ACC112 (cell line): ENCODE measurements around the gene SNRNP48.

Source experiments
- H2AFZ ChIP-seq: fragments of 200-600 bp; sonication (generic); one replicate; pipeline ENCODE4 v1.6.0; 2017; ENCODE audit warnings: antibody characterized with exemption, low read length; ENCODE audit not compliant: unreplicated experiment
- H3K27ac ChIP-seq: fragments of 200-600 bp; sonication (generic); 2 replicates; pipeline ENCODE4 v1.5.1; 2014; ENCODE audit warnings: low read depth, mild to moderate bottlenecking, antibody characterized with exemption, low read length, moderate library complexity
- H3K27me3 ChIP-seq: fragments of 200-600 bp; sonication (generic); 2 replicates; pipeline ENCODE4 v1.6.1; 2014; ENCODE audit warnings: mild to moderate bottlenecking, antibody characterized with exemption, low read length, moderate library complexity, mixed read lengths; ENCODE audit not compliant: insufficient read depth
- H3K36me3 ChIP-seq: fragments of 200-600 bp; sonication (generic); 2 replicates; pipeline ENCODE4 v1.6.1; 2016; ENCODE audit warnings: mild to moderate bottlenecking, antibody characterized with exemption, low read length, moderate library complexity, mixed read lengths; ENCODE audit not compliant: insufficient read depth
- H3K4me1 ChIP-seq: fragments of 200-600 bp; sonication (generic); one replicate; pipeline ENCODE4 v1.6.1; 2016; ENCODE audit warnings: low read length, mixed read lengths; ENCODE audit not compliant: insufficient read depth, unreplicated experiment, control insufficient read depth
- H3K4me3 ChIP-seq: fragments of 200-600 bp; sonication (generic); 2 replicates; pipeline ENCODE4 v1.5.1; 2014; ENCODE audit warnings: mild to moderate bottlenecking, low read depth, low read length
- H3K79me2 ChIP-seq: fragments of 200-600 bp; sonication (generic); one replicate; pipeline ENCODE4 v1.6.0; 2016; ENCODE audit warnings: low read length; ENCODE audit not compliant: control insufficient read depth, unreplicated experiment, insufficient read depth

Gene SNRNP48

GRCh38 chr6:7578931-7579330, 11.1 kb upstream of the SNRNP48 start:
- Histone ChIP-seq H3K79me2 (no peaks in the 10 kb centered on the region), H3K4me1 (no peaks in the 10 kb centered on the region), H3K4me3 (no peak overlapping the region), H3K36me3 (peaks cover 53% of the 10 kb centered on the region), H3K27me3 (no peaks in the 10 kb centered on the region), H3K27ac (no peak overlapping the region), H2AFZ (no peak overlapping the region)

DNA sequence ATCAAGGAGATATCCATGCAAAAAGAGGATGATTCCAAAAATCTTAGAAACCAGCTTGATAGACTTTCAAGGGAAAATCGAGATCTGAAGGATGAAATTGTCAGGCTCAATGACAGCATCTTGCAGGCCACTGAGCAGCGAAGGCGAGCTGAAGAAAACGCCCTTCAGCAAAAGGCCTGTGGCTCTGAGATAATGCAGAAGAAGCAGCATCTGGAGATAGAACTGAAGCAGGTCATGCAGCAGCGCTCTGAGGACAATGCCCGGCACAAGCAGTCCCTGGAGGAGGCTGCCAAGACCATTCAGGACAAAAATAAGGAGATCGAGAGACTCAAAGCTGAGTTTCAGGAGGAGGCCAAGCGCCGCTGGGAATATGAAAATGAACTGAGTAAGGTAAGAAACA, 10.1 kb upstream of the SNRNP48 start:
- H3K27ac ChIP-seq = no peak overlapping the region
- no peaks in the 10 kb centered on the region for H3K27me3 ChIP-seq
- no peak overlapping the region for H3K4me3 ChIP-seq
- H3K36me3 ChIP-seq = peaks cover 59% of the 10 kb centered on the region
- H2AFZ ChIP-seq = no peak overlapping the region
- no peaks in the 10 kb centered on the region for H3K79me2 ChIP-seq
- no peaks in the 10 kb centered on the region for H3K4me1 ChIP-seq

GRCh38 chr6:7580537-7580926, 9.5 kb upstream of the SNRNP48 start:
- Histone ChIP-seq H3K79me2 (no peaks in the 10 kb centered on the region), H3K4me1 (no peaks in the 10 kb centered on the region), H2AFZ (no peak overlapping the region), H3K4me3 (no peak overlapping the region), H3K27ac (no peak overlapping the region), H3K36me3 (peaks cover 59% of the 10 kb centered on the region), H3K27me3 (no peaks in the 10 kb centered on the region)

GRCh38 chr6:7580927-7581618, 8.9 kb upstream of the SNRNP48 start:
- Histone ChIP-seq H3K79me2 (no peaks in the 10 kb centered on the region), H3K27ac (no peak overlapping the region), H3K4me3 (no peak overlapping the region), H3K4me1 (no peaks in the 10 kb centered on the region), H2AFZ (no peak overlapping the region), H3K36me3 (peaks cover 56% of the 10 kb centered on the region), H3K27me3 (no peaks in the 10 kb centered on the region)

DNA sequence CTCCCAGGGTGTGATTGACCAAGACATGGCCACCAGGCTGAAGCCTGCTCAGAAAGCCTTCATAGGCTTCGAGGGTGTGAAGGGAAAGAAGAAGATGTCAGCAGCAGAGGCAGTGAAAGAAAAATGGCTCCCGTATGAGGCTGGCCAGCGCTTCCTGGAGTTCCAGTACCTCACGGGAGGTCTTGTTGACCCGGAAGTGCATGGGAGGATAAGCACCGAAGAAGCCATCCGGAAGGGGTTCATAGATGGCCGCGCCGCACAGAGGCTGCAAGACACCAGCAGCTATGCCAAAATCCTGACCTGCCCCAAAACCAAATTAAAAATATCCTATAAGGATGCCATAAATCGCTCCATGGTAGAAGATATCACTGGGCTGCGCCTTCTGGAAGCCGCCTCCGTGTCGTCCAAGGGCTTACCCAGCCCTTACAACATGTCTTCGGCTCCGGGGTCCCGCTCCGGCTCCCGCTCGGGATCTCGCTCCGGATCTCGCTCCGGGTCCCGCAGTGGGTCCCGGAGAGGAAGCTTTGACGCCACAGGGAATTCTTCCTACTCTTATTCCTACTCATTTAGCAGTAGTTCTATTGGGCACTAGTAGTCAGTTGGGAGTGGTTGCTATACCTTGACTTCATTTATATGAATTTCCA, 4.6 kb upstream of the SNRNP48 start:
- peaks cover 38% of the 10 kb centered on the region for H3K36me3 ChIP-seq
- peaks cover 7% of the 10 kb centered on the region for H3K4me1 ChIP-seq
- no peak overlapping the region for H2AFZ ChIP-seq
- H3K27ac ChIP-seq = no peak overlapping the region
- no peak overlapping the region for H3K4me3 ChIP-seq
- H3K79me2 ChIP-seq = peaks cover 4% of the 10 kb centered on the region
- H3K27me3 ChIP-seq = no peaks in the 10 kb centered on the region

DNA sequence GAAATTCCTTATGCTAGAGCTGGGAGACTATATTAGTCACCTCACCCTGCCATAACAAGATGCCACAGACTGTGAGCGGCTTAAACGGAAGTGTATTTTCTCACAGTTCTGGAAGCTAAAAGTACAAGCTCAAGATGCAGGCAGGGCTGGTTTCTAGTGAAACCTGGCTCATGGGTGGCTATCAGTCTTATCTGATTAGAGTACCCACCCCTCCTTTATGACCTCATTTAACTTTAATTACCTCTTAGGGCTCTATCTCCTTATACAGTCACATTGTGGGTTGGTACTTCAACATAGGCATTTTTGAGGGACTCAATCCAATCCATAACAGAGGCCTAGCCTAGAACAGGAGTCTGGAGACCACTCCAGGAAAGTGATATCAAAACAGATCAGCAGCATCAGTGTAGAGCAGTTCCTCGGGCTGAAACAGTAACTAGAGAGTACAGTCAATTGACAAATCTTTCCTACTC, 2.3 kb upstream of the SNRNP48 start:
- Histone ChIP-seq H3K4me3 (no peak overlapping the region), H3K27me3 (no peaks in the 10 kb centered on the region), H2AFZ (no peak overlapping the region), H3K36me3 (peaks cover 28% of the 10 kb centered on the region), H3K79me2 (peaks cover 25% of the 10 kb centered on the region), H3K27ac (no peak overlapping the region), H3K4me1 (peaks cover 16% of the 10 kb centered on the region)

DNA sequence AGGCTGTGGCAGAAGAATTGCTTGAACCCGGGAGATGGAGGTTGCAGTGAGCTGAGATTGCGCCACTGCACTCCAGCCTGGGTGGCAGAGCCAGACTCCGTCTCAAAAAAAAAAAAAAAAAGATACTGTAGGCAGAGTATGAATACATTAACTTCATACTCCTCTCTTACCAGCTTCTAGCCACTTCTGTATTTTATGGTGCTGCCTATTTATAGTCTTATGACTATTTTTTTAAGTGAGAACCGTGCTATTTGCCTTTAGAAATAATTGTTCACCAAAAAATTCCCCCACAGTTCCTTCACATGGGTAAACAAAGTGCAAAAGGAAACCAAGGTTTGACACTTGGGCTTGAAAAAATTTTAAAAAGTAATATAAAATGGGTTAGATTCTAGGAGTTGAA, 1.5 kb upstream of the SNRNP48 start:
- Histone ChIP-seq H3K27ac (no peak overlapping the region), H3K4me3 (no peak overlapping the region), H3K4me1 (peaks cover 16% of the 10 kb centered on the region), H3K36me3 (peaks cover 19% of the 10 kb centered on the region), H3K79me2 (peaks cover 33% of the 10 kb centered on the region), H2AFZ (no peak overlapping the region), H3K27me3 (no peaks in the 10 kb centered on the region)

GRCh38 chr6:7589221-7589620, 777 bp upstream of the SNRNP48 start:
- peaks cover 14% of the 10 kb centered on the region for H3K36me3 ChIP-seq
- peak overlapping the region; percentile 25 for H2AFZ ChIP-seq
- H3K4me1 ChIP-seq = peaks cover 16% of the 10 kb centered on the region
- no peaks in the 10 kb centered on the region for H3K27me3 ChIP-seq
- H3K79me2 ChIP-seq = peaks cover 33% of the 10 kb centered on the region
- H3K27ac ChIP-seq = no peak overlapping the region
- H3K4me3 ChIP-seq = peak overlapping the region; percentile 80

- Histone ChIP-seq H3K27ac (no peak overlapping the region), H3K79me2 (peaks cover 33% of the 10 kb centered on the region), H3K36me3 (peaks cover 14% of the 10 kb centered on the region), H2AFZ (no peak overlapping the region), H3K27me3 (no peaks in the 10 kb centered on the region), H3K4me3 (peak overlapping the region; percentile 80), H3K4me1 (peaks cover 16% of the 10 kb centered on the region)
Measured at GRCh38 chr6:7590918-7591302, 912 bp downstream of the SNRNP48 start.

GRCh38 chr6:7591770-7592169, 1.8 kb downstream of the SNRNP48 start:
- Histone ChIP-seq H3K27ac (no peak overlapping the region), H3K27me3 (no peaks in the 10 kb centered on the region), H3K4me1 (peaks cover 16% of the 10 kb centered on the region), H3K79me2 (peaks cover 33% of the 10 kb centered on the region), H3K36me3 (peaks cover 20% of the 10 kb centered on the region), H2AFZ (no peak overlapping the region), H3K4me3 (peak overlapping the region; percentile 80)

DNA sequence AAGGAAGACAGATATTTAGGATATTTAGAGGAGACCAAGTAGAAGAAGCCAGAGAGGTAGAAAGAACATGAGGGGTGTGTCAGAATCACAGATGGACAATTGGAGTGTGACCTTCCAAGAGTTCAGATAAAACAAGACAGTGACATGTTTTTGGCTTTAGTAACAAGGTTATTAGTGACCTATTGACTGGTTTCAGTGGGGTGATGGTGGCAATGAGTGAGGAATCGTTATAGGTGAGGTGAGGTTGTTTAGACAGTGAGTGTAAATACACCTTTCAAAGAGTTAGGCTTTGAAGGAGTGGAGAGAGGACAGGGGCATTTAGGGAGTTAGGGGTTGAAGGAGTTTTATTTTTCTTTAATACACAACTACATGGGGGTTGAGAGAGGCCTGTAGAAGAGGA, 3.2 kb downstream of the SNRNP48 start:
- H3K27me3 ChIP-seq = no peaks in the 10 kb centered on the region
- no peak overlapping the region for H3K27ac ChIP-seq
- H2AFZ ChIP-seq = no peak overlapping the region
- no peak overlapping the region for H3K4me3 ChIP-seq
- peaks cover 20% of the 10 kb centered on the region for H3K36me3 ChIP-seq
- peaks cover 33% of the 10 kb centered on the region for H3K79me2 ChIP-seq
- peaks cover 16% of the 10 kb centered on the region for H3K4me1 ChIP-seq
